Breast epithelium (tissue), 4 donors: Measurements from ENCODE around the gene REPS2. TPM values are rescaled to one million over a fixed set of nuclear protein-coding genes. Genes with fewer than 3 reads are reported as not detected.

Source experiments
- DNase-seq, 2 donors: peaks; one replicate each; pipeline ENCODE4 v3.0.0-alpha.2; 2019; ENCODE audit warnings: low spot score in 2 of 2
- H3K27ac ChIP-seq, 2 donors: fragments of 200-600 bp; sonication (generic) in 1 of 2; one replicate each; pipeline ENCODE4 v1.5.1; 2016 to 2019; ENCODE audit warnings: mild to moderate bottlenecking in 1 of 2
- H3K27me3 ChIP-seq, 2 donors: fragments of 200-600 bp; sonication (generic) in 1 of 2; one replicate each; pipeline versions ENCODE4 v1.5.1 to v1.6.0; 2017 to 2019; ENCODE audit warnings: control low read depth in 1 of 2, mild to moderate bottlenecking in 1 of 2
- H3K36me3 ChIP-seq: fragments of 200-600 bp; one replicate; pipeline ENCODE4 v1.5.1; 2019
- H3K4me1 ChIP-seq, 2 donors: fragments of 200-600 bp; sonication (generic); one replicate each; pipeline ENCODE4 v1.5.1; 2016 to 2019; ENCODE audit warnings: control low read depth in 1 of 2
- H3K4me3 ChIP-seq, 3 donors: fragments of 200-600 bp; sonication (generic); 1 replicate in 2 of 3; 2 replicates in 1 of 3; pipeline ENCODE4 v1.5.1; 2016 to 2019; ENCODE audit warnings: mild to moderate bottlenecking in 3 of 3, moderate library complexity in 2 of 3
- H3K9me3 ChIP-seq, 2 donors: fragments of 200-600 bp; sonication (generic) in 1 of 2; one replicate each; pipeline ENCODE4 v1.5.1; 2016 to 2019; ENCODE audit warnings: control low read depth in 1 of 2
- CTCF ChIP-seq, 3 donors: fragments of 450-650 bp; IDR thresholded peaks; one replicate each; pipeline ENCODE4 v1.5.1; 2016 to 2017; ENCODE audit warnings: antibody characterized with exemption in 3 of 3, mild to moderate bottlenecking in 3 of 3, moderate library complexity in 3 of 3
- POLR2A ChIP-seq: fragments of 450-650 bp; IDR thresholded peaks from one replicate; pipeline ENCODE4 v1.6.1; 2016; ENCODE audit warnings: antibody characterized with exemption, mild to moderate bottlenecking, moderate library complexity
- POLR2AphosphoS5 ChIP-seq, 3 donors: sonication (generic); formaldehyde crosslinking; IDR thresholded peaks; one replicate each; pipeline ENCODE4 v1.6.1; 2017; ENCODE audit warnings: antibody characterized with exemption in 3 of 3
- intact Hi-C: fragments of 100-400 bp; cut with DNase I; formaldehyde crosslinking; loops from one replicate; pipeline ENCODE4 v1.15.1; 2023; ENCODE audit warnings: low total_unique reads
- total RNA-seq, 3 donors: library from RNA; depleted of rRNA; stranded (reverse); fragments of >200 nt; gene quantifications; one replicate each; pipeline ENCODE4 v1.1.0, GENCODE V29; 2016

Gene REPS2
- total RNA-seq, 3 donors from 2014 or later = 9.6 to 21.4 (median 13.1) TPM

- TF ChIP-seq POLR2A (no peak), CTCF (IDR thresholded peaks at IDR 0.05) (no peak), POLR2AphosphoS5 (IDR thresholded peaks at IDR 0.05) (no peak)
- Histone ChIP-seq H3K9me3 (no peaks in the 10 kb centered on the region), H3K4me1 (no peaks in the 10 kb centered on the region), H3K4me3 (no peak overlapping the region), H3K27me3 (peaks cover 0 to 17% of the 10 kb centered on the region in 2 donors), H3K36me3 (no peaks in the 10 kb centered on the region), H3K27ac (no peak overlapping the region)
- intact Hi-C loops = no loop called here
- DNase-seq = no peak
Measured at GRCh38 chrX:17081968-17082367, 135.5 kb downstream of the REPS2 start.

- peaks cover 0 to 17% of the 10 kb centered on the region in 2 donors for H3K27me3 ChIP-seq
- H3K27ac ChIP-seq = no peak overlapping the region
- H3K4me3 ChIP-seq = no peak overlapping the region
- H3K9me3 ChIP-seq = no peaks in the 10 kb centered on the region
- H3K4me1 ChIP-seq = no peaks in the 10 kb centered on the region
- no peaks in the 10 kb centered on the region for H3K36me3 ChIP-seq
- intact Hi-C loops = no loop called here
- no peak for TF ChIP-seq POLR2AphosphoS5 (IDR thresholded peaks at IDR 0.05)
- TF ChIP-seq CTCF (IDR thresholded peaks at IDR 0.05) = no peak
- TF ChIP-seq POLR2A = no peak
- DNase-seq = no peak
Measured at GRCh38 chrX:17082831-17083230, 136.4 kb downstream of the REPS2 start.

- Histone ChIP-seq H3K4me3 (no peak overlapping the region), H3K4me1 (no peaks in the 10 kb centered on the region), H3K27me3 (peaks cover 0 to 23% of the 10 kb centered on the region in 2 donors), H3K36me3 (no peaks in the 10 kb centered on the region), H3K9me3 (no peaks in the 10 kb centered on the region), H3K27ac (no peak overlapping the region)
- DNase-seq = no peak
- no peak for TF ChIP-seq CTCF (IDR thresholded peaks at IDR 0.05)
- TF ChIP-seq POLR2A = no peak
- no peak for TF ChIP-seq POLR2AphosphoS5 (IDR thresholded peaks at IDR 0.05)
- intact Hi-C loops = no loop called here
Measured at GRCh38 chrX:17086317-17086716, 139.9 kb downstream of the REPS2 start.

GRCh38 chrX:17095161-17095560 is 148.7 kb downstream of the REPS2 start:
- TF ChIP-seq POLR2A (no peak), CTCF (IDR thresholded peaks at IDR 0.05) (no peak), POLR2AphosphoS5 (IDR thresholded peaks at IDR 0.05) (no peak)
- Histone ChIP-seq H3K4me1 (no peaks in the 10 kb centered on the region), H3K27ac (no peak overlapping the region), H3K4me3 (no peak overlapping the region), H3K27me3 (peaks cover 0 to 18% of the 10 kb centered on the region in 2 donors), H3K36me3 (no peaks in the 10 kb centered on the region), H3K9me3 (no peaks in the 10 kb centered on the region)
- intact Hi-C loops = no loop called here
- no peak for DNase-seq

- H3K36me3 ChIP-seq = no peaks in the 10 kb centered on the region
- no peak overlapping the region for H3K27ac ChIP-seq
- H3K27me3 ChIP-seq = peaks cover 0 to 15% of the 10 kb centered on the region in 2 donors
- no peak for DNase-seq
- TF ChIP-seq CTCF (IDR thresholded peaks at IDR 0.05) (no peak), POLR2AphosphoS5 (IDR thresholded peaks at IDR 0.05) (no peak), POLR2A (no peak)
- H3K4me3 ChIP-seq = no peak overlapping the region
- H3K4me1 ChIP-seq = no peaks in the 10 kb centered on the region
- intact Hi-C loops = no loop called here
- no peaks in the 10 kb centered on the region for H3K9me3 ChIP-seq
Measured at GRCh38 chrX:17098516-17099247, 152.2 kb downstream of the REPS2 start.
